H1 (cell line): ENCODE measurements around the gene FRS2. TPM values are rescaled to one million over a fixed set of nuclear protein-coding genes. Genes with fewer than 3 reads are reported as not detected.

ENCODE experiments used
- CTCF ChIA-PET: fragments of 300-600 bp; sonication (Branson Sonifier 250); formaldehyde crosslinking; loops from one replicate; lab custom pipeline; 2021; ENCODE audit not compliant: partially characterized antibody; lab: Charles Lee
- POLR2A ChIA-PET: fragments of 300-600 bp; sonication (Branson Sonifier 250); formaldehyde crosslinking; loops from one replicate; lab custom pipeline; 2021; ENCODE audit warnings: inconsistent platforms; ENCODE audit not compliant: partially characterized antibody; lab: Charles Lee
- DNase-seq, 2 experiments: peaks; one replicate each; pipeline versions ENCODE4 v3.0.0 to v3.0.0-alpha.2; 2010 to 2022; ENCODE audit warnings: low spot score in 2 of 2, low read depth in 1 of 2, mixed read lengths in 1 of 2
- FAIRE-seq: peaks from 2 replicates; lab custom pipeline; 2011; peaks lifted over from hg19 to GRCh38; lab: Jason Lieb, UNC
- H2AFZ ChIP-seq: 2 replicates; pipeline ENCODE4 v1.8.1; 2012; ENCODE audit warnings: low read length, inconsistent platforms
- H2AK5ac ChIP-seq: 2 replicates; pipeline ENCODE4 v1.6.1; 2013; ENCODE audit warnings: low read depth, low read length
- H2BK120ac ChIP-seq: replicated peaks from 2 replicates; pipeline ENCODE3; 2013; ENCODE audit warnings: low read depth, low read length, inconsistent platforms
- H2BK12ac ChIP-seq: 2 replicates; pipeline ENCODE4 v1.6.1; 2013; ENCODE audit warnings: low read depth, low read length
- H2BK15ac ChIP-seq: 2 replicates; pipeline ENCODE4 v1.6.1; 2013; ENCODE audit warnings: low read length
- H2BK20ac ChIP-seq: 2 replicates; pipeline ENCODE4 v1.6.1; 2013; ENCODE audit warnings: low read length
- H2BK5ac ChIP-seq: 2 replicates; pipeline ENCODE4 v1.6.1; 2013; ENCODE audit warnings: low read depth, low read length
- H3K14ac ChIP-seq: 2 replicates; pipeline ENCODE4 v1.6.1; 2013; ENCODE audit warnings: inconsistent platforms; ENCODE audit not compliant: insufficient read length
- H3K18ac ChIP-seq: 2 replicates; pipeline ENCODE4 v1.6.1; 2013; ENCODE audit warnings: low read length; ENCODE audit errors: extremely low read depth
- H3K23ac ChIP-seq: 2 replicates; pipeline ENCODE4 v1.6.1; 2013; ENCODE audit warnings: inconsistent platforms; ENCODE audit not compliant: insufficient read length
- H3K23me2 ChIP-seq: 2 replicates; pipeline ENCODE4 v1.6.1; 2013; ENCODE audit warnings: low read depth, low read length
- H3K27ac ChIP-seq: 2 replicates; pipeline ENCODE4 v1.6.1; 2011; ENCODE audit warnings: low read depth, low read length, inconsistent platforms
- H3K27me3 ChIP-seq, 4 experiments: replicated peaks in 1 of 4; 1 replicate in 1 of 4; 2 replicates in 3 of 4; pipeline versions ENCODE4 v1.6.1 to v1.8.1; 2011 to 2013; ENCODE audit warnings: low read length in 3 of 4, mild to moderate bottlenecking in 3 of 4, inconsistent platforms in 2 of 4, mixed read lengths in 2 of 4, moderate library complexity in 1 of 4; ENCODE audit not compliant: control insufficient read depth in 3 of 4, insufficient read depth in 3 of 4; ENCODE audit errors: extremely low read depth in 1 of 4
- H3K36me3 ChIP-seq, 4 experiments: 2 replicates each; pipeline versions ENCODE4 v1.6.1 to v1.8.1; 2011 to 2013; ENCODE audit warnings: mild to moderate bottlenecking in 4 of 4, low read length in 3 of 4, moderate library complexity in 2 of 4, control low read depth in 1 of 4, inconsistent platforms in 1 of 4; ENCODE audit not compliant: insufficient read depth in 4 of 4, control insufficient read depth in 2 of 4
- H3K4ac ChIP-seq: replicated peaks from 2 replicates; pipeline ENCODE3; 2013; ENCODE audit warnings: low read length, low read depth, mixed read lengths, inconsistent platforms; ENCODE audit not compliant: insufficient read length
- H3K4me1 ChIP-seq, 4 experiments: replicated peaks in 1 of 4; 1 replicate in 1 of 4; 2 replicates in 3 of 4; pipeline versions ENCODE4 v1.6.1 to v1.8.1; 2011 to 2013; ENCODE audit warnings: low read length in 3 of 4, inconsistent platforms in 2 of 4, mixed read lengths in 1 of 4; ENCODE audit not compliant: insufficient read depth in 4 of 4, control insufficient read depth in 3 of 4
- H3K4me2 ChIP-seq, 2 experiments: 2 replicates each; pipeline versions ENCODE4 v1.6.1 to v1.8.1; 2011 to 2013; ENCODE audit warnings: low read depth in 2 of 2, low read length in 2 of 2, control low read depth in 1 of 2, inconsistent platforms in 1 of 2, mild to moderate bottlenecking in 1 of 2; ENCODE audit not compliant: insufficient read depth in 1 of 2
- H3K4me3 ChIP-seq, 4 experiments: fragments of 200-600, 300-600 bp in 1 of 4; sonication (generic), shearing (Covaris generic), sonication (Bioruptor Twin) in 1 of 4; 2 replicates each; pipeline versions ENCODE4 v1.5.1 to v1.8.1; 2011 to 2016; ENCODE audit warnings: low read length in 4 of 4, low read depth in 3 of 4, control low read depth in 2 of 4, inconsistent platforms in 2 of 4, mild to moderate bottlenecking in 2 of 4, mixed read lengths in 1 of 4, moderate library complexity in 1 of 4; ENCODE audit not compliant: insufficient read depth in 2 of 4; ENCODE audit errors: extremely low read depth in 1 of 4
- H3K56ac ChIP-seq: replicated peaks from 2 replicates; pipeline ENCODE3; 2013; ENCODE audit warnings: low read depth, mild to moderate bottlenecking, mixed read lengths, low read length, inconsistent platforms; ENCODE audit not compliant: insufficient read length
- H3K79me1 ChIP-seq: 2 replicates; pipeline ENCODE4 v1.6.1; 2013; ENCODE audit warnings: low read depth, low read length, control low read depth
- H3K79me2 ChIP-seq, 2 experiments: 2 replicates each; pipeline versions ENCODE4 v1.6.1 to v1.8.1; 2012 to 2013; ENCODE audit warnings: low read length in 2 of 2, mild to moderate bottlenecking in 2 of 2, inconsistent platforms in 1 of 2; ENCODE audit not compliant: insufficient read depth in 2 of 2, control insufficient read depth in 1 of 2
- H3K9ac ChIP-seq, 4 experiments: replicated peaks in 1 of 4; 1 replicate in 1 of 4; 2 replicates in 3 of 4; pipeline versions ENCODE4 v1.6.1 to v1.8.1; 2011 to 2013; ENCODE audit warnings: low read depth in 3 of 4, low read length in 3 of 4, control low read depth in 2 of 4, mild to moderate bottlenecking in 2 of 4, moderate library complexity in 2 of 4, inconsistent platforms in 1 of 4; ENCODE audit errors: extremely low read depth in 1 of 4
- H3K9me3 ChIP-seq, 2 experiments: 2 replicates each; pipeline versions ENCODE4 v1.6.1 to v1.8.1; 2012 to 2013; ENCODE audit warnings: mild to moderate bottlenecking in 2 of 2, moderate library complexity in 2 of 2, control low read depth in 1 of 2, inconsistent platforms in 1 of 2, low read depth in 1 of 2, low read length in 1 of 2, mixed read lengths in 1 of 2; ENCODE audit not compliant: insufficient read depth in 2 of 2
- H4K20me1 ChIP-seq, 2 experiments: replicated peaks in 1 of 2; 2 replicates each; pipeline versions ENCODE3 to v1.8.1; 2011 to 2013; ENCODE audit warnings: inconsistent platforms in 2 of 2, low read length in 2 of 2, mild to moderate bottlenecking in 1 of 2; ENCODE audit not compliant: insufficient read depth in 2 of 2, control insufficient read depth in 1 of 2
- H4K5ac ChIP-seq: 2 replicates; pipeline ENCODE4 v1.6.1; 2013; ENCODE audit warnings: low read length, low read depth, mixed read lengths, inconsistent platforms; ENCODE audit not compliant: insufficient read length
- H4K8ac ChIP-seq: 2 replicates; pipeline ENCODE4 v1.8.0; 2013; ENCODE audit warnings: mild to moderate bottlenecking, moderate library complexity, low read length, inconsistent platforms; ENCODE audit not compliant: insufficient read depth; ENCODE audit errors: extremely low read depth
- H4K91ac ChIP-seq: replicated peaks from 2 replicates; pipeline ENCODE3; 2013; ENCODE audit warnings: low read length, mixed read lengths, inconsistent platforms; ENCODE audit not compliant: insufficient read length
- BACH1 ChIP-seq: IDR thresholded peaks from 2 replicates; pipeline ENCODE4 v1.6.1; 2012; ENCODE audit warnings: low read length, improper control_type of control experiment
- HDAC2 ChIP-seq, 2 experiments: fragments of 300-600 bp in 1 of 2; sonication (generic) in 1 of 2; IDR thresholded peaks; 2 replicates each; pipeline ENCODE4 v1.6.1; 2011 to 2012; ENCODE audit warnings: low read depth in 2 of 2, low read length in 2 of 2, mild to moderate bottlenecking in 2 of 2, moderate library complexity in 2 of 2, borderline replicate concordance in 1 of 2, inconsistent platforms in 1 of 2
- KDM4A ChIP-seq: IDR thresholded peaks from one replicate; pipeline ENCODE4 v1.7.1; 2012; ENCODE audit warnings: low read depth, mild to moderate bottlenecking, moderate library complexity, low read length, inconsistent platforms; ENCODE audit not compliant: severe bottlenecking
- NANOG ChIP-seq: IDR thresholded peaks from 2 replicates; pipeline ENCODE4 v1.6.1; 2011; ENCODE audit warnings: low read length, low read depth, mild to moderate bottlenecking, inconsistent platforms; ENCODE audit not compliant: insufficient read depth, poor library complexity, severe bottlenecking
- NRF1 ChIP-seq: IDR thresholded peaks from 2 replicates; pipeline ENCODE4 v1.6.1; 2011; ENCODE audit warnings: mild to moderate bottlenecking, low read depth, low read length, improper control_type of control experiment
- SUZ12 ChIP-seq: fragments of 200-600 bp; sonication (generic); IDR thresholded peaks from 2 replicates; pipeline ENCODE4 v1.6.1; 2012; ENCODE audit warnings: mild to moderate bottlenecking, inconsistent platforms, low read length, moderate library complexity, mixed read lengths
- WGBS, 2 experiments: shearing (Covaris generic) in 1 of 2; methylation state at CpG; one replicate each; pipeline versions ENCODE4 v1.1.6 to v1.1.7; 2013 to 2015; ENCODE audit warnings: low lambda C conversion rate in 2 of 2, mixed read lengths in 2 of 2, inconsistent platforms in 1 of 2, low coverage in 1 of 2, missing lambda C conversion rate in 1 of 2; ENCODE audit not compliant: insufficient replicate concordance in 2 of 2, insufficient coverage in 1 of 2, insufficient read length in 1 of 2; ENCODE audit errors: extremely low coverage in 1 of 2, missing lambda C conversion rate in 1 of 2; 5-methylcytosine and 5-hydroxymethylcytosine counted together
- polyA plus RNA-seq, 7 experiments: library from polyadenylated mRNA; depleted of rRNA in 3 of 7; stranded (reverse) in 5 of 7; unstranded in 2 of 7; fragments of >200 nt in 5 of 7; fragments of 200-250 nt in 2 of 7; gene quantifications; 1 replicate in 5 of 7; 2 replicates in 1 of 7; 4 replicates in 1 of 7; pipeline versions ENCODE4 v1.2.1 to v1.2.3, GENCODE V29; 2011 to 2013; ENCODE audit warnings: missing spikeins in 2 of 7, mixed read lengths in 2 of 7
- total RNA-seq: library from RNA; stranded (reverse); fragmentation: NEBNext Ultra II Directional; extraction: Animal tissue kit (Norgen Biotek cat#: 25700); gene quantifications from 2 replicates; pipeline ENCODE4 v1.2.1, GENCODE V29; 2021

The FRS2 gene
- total and polyA plus RNA-seq, 2 of the 8 experiments (the other 6 are each of a cell fraction or from before 2014, with no cell fraction given), result 10.3 to 35.8 TPM

- H2AFZ ChIP-seq, result peak overlapping the region; percentile 15; the same call in 1 of the 2 replicates
- H2BK15ac ChIP-seq, result no peak overlapping the region
- WGBS, 2 experiments, result 94% methylated on average over 14 of the region's 15 CpGs; no CpG with 5 or more reads in 1 of the 2 experiments
- no peaks in the 10 kb centered on the region for H3K27me3 ChIP-seq
- no peak overlapping the region for H2BK5ac ChIP-seq
- no peak overlapping the region for H2BK20ac ChIP-seq
- H2BK120ac ChIP-seq, result no peak overlapping the region
- DNase-seq (no peak), FAIRE-seq (no peak)
- H3K79me1 ChIP-seq, result no peaks in the 10 kb centered on the region
- ChIA-PET CTCF (interaction anchor here (1.0 to 1.6 kb wide), 8 partner anchors 9 to 319 kb away, joined by 3 to 5 read pairs (median 4); no protein-coding TSS in a partner anchor), POLR2A (interaction anchor here (1.0 to 1.3 kb wide), 5 partner anchors 9 to 334 kb away, joined by 3 to 6 read pairs (median 3); partner anchors contain the start of gene CCT2)
- no peaks in the 10 kb centered on the region for H3K23me2 ChIP-seq
- H3K56ac ChIP-seq, result no peak overlapping the region
- H3K9ac ChIP-seq, result no peak overlapping the region
- no peaks in the 10 kb centered on the region for H3K79me2 ChIP-seq
- H3K23ac ChIP-seq, result no peak overlapping the region
- H4K91ac ChIP-seq, result no peak overlapping the region
- H3K27ac ChIP-seq, result no peak overlapping the region
- no peak overlapping the region for H3K4ac ChIP-seq
- no peak overlapping the region for H3K14ac ChIP-seq
- no peak overlapping the region for H4K8ac ChIP-seq
- no peak overlapping the region for H3K18ac ChIP-seq
- no peaks in the 10 kb centered on the region for H3K36me3 ChIP-seq
- H2AK5ac ChIP-seq, result no peak overlapping the region
- no peak for TF ChIP-seq BACH1
- TF ChIP-seq SUZ12, result no peak
- TF ChIP-seq KDM4A, result no peak
- TF ChIP-seq NANOG, result no peak
- TF ChIP-seq NRF1, result no peak
- TF ChIP-seq HDAC2 (IDR thresholded peaks at IDR 0.05; ENCODE audit: borderline replicate concordance in 1 of 2, low read depth in 2 of 2, low read length in 2 of 2), result no peak
- no peak overlapping the region for H3K4me2 ChIP-seq
- H3K4me1 ChIP-seq, result no peaks in the 10 kb centered on the region
- no peaks in the 10 kb centered on the region for H4K20me1 ChIP-seq
- H3K4me3 ChIP-seq, result no peak overlapping the region
- H2BK12ac ChIP-seq, result no peak overlapping the region
- H3K9me3 ChIP-seq, result no peaks in the 10 kb centered on the region
- no peak overlapping the region for H4K5ac ChIP-seq
Observed at GRCh38 chr12:69610126-69610525, 139.9 kb downstream of the FRS2 start.
